ENCODE results near the gene MYL3.
"Not testable (repeated sequence)": the region's sequence is repeated elsewhere in the genome, so short reads cannot be mapped to it uniquely, and the experiment has no call there.

Gene MYL3

DNA sequence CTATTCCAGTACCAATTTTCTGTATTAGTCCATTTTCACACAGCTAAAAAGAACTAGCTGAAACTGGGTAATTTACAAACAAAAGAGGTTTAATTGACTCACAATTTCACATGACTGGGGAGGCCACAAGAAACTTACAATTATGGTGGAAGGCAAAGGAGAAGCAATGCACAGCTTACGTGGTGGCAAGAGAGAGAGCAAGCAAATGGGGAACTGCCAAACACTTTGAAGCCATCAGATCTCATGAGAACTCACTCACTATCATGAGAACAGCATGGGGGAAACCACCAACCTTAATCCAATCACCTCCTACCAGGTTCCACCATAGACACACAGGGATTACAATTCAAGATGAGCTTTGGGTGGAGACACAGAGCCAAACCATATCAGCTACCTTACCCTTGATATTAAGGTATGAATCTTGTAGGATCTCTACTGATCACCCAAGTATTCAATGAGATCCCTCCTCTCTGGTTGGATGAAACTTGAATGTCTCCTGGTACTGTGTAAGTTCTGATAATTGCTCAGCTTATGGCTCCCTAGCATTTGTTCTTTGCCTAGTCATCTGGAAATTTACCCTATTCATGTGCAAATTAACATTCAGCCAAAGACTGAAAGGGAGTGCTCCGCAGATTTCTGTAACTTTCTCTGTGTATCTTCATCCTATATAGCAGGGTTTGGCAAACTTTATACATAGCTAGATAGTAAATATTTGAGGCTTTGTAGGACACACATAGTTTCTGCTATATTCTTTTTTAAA is 38.9 kb downstream of the MYL3 start:
- DNase-seq (ENCODE audit: low read depth in 1 of 2, low spot score in 1 of 2): no peak
- peak; percentile 39; the same call in 1 of the 2 replicates for TF ChIP-seq SPI1 (IDR thresholded peaks at IDR 0.05; ENCODE audit: borderline replicate concordance, low read depth)
- TF ChIP-seq, protein P1, sequence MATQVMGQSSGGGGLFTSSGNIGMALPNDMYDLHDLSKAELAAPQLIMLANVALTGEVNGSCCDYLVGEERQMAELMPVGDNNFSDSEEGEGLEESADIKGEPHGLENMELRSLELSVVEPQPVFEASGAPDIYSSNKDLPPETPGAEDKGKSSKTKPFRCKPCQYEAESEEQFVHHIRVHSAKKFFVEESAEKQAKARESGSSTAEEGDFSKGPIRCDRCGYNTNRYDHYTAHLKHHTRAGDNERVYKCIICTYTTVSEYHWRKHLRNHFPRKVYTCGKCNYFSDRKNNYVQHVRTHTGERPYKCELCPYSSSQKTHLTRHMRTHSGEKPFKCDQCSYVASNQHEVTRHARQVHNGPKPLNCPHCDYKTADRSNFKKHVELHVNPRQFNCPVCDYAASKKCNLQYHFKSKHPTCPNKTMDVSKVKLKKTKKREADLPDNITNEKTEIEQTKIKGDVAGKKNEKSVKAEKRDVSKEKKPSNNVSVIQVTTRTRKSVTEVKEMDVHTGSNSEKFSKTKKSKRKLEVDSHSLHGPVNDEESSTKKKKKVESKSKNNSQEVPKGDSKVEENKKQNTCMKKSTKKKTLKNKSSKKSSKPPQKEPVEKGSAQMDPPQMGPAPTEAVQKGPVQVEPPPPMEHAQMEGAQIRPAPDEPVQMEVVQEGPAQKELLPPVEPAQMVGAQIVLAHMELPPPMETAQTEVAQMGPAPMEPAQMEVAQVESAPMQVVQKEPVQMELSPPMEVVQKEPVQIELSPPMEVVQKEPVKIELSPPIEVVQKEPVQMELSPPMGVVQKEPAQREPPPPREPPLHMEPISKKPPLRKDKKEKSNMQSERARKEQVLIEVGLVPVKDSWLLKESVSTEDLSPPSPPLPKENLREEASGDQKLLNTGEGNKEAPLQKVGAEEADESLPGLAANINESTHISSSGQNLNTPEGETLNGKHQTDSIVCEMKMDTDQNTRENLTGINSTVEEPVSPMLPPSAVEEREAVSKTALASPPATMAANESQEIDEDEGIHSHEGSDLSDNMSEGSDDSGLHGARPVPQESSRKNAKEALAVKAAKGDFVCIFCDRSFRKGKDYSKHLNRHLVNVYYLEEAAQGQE (IDR thresholded peaks at IDR 0.05; ENCODE audit: insufficient replicate concordance, low read depth): no peak
- no peaks in the 10 kb centered on the region for H3K27me3 ChIP-seq (ENCODE audit: insufficient read depth, poor library complexity, severe bottlenecking)
- H3K4me3 ChIP-seq (replicated peaks; ENCODE audit: insufficient read depth, low read length): no peak overlapping the region
- H3K27ac ChIP-seq (replicated peaks): no peak overlapping the region

DNA sequence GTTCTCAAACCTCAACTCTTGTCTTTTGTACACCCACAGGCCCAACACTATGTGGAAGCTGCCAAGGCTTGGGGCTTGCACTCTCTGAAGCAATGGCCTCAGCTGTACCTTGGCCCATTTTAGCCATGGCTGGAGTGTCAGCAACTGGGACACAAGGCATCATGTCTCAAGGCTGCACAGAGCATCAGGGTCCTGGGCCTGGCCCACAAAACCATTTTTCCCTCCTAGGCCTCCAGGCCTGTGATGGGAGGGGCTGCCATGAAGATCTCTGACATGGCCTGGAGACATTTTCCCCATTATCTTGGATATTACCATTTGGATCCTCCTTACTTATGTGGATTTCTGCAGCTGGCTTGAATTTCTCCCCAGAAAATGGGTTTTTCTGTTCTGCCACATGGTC is 39.9 kb downstream of the MYL3 start:
- not testable (repeated sequence) for H3K27ac ChIP-seq (replicated peaks); DNase-seq (ENCODE audit: low read depth in 1 of 2, low spot score in 1 of 2)

GRCh38 chr3:46821553-46821952 is 41.7 kb downstream of the MYL3 start:
- no peak overlapping the region for H3K27ac ChIP-seq (replicated peaks)
- no peak overlapping the region for H3K4me3 ChIP-seq (replicated peaks; ENCODE audit: insufficient read depth, low read length)
- TF ChIP-seq CTCF (IDR thresholded peaks at IDR 0.05; ENCODE audit: insufficient read depth, low read length): no peak
- no peak for TF ChIP-seq SPI1 (IDR thresholded peaks at IDR 0.05; ENCODE audit: borderline replicate concordance, low read depth)
- TF ChIP-seq, protein P1 (IDR thresholded peaks at IDR 0.05; ENCODE audit: insufficient replicate concordance, low read depth): no peak
- no peak for TF ChIP-seq POLR2AphosphoS5 (IDR thresholded peaks at IDR 0.05; ENCODE audit: low read depth)
- no peak for TF ChIP-seq GABPA (IDR thresholded peaks at IDR 0.05; ENCODE audit: low read depth)
- H3K27me3 ChIP-seq (ENCODE audit: insufficient read depth, poor library complexity, severe bottlenecking): no peaks in the 10 kb centered on the region
- no peak for DNase-seq (ENCODE audit: low read depth in 1 of 2, low spot score in 1 of 2)

More for the DNA sequence above, 39.9 kb downstream of the MYL3 start:
- H3K27me3 ChIP-seq (ENCODE audit: insufficient read depth, poor library complexity, severe bottlenecking); H3K4me3 ChIP-seq (replicated peaks; ENCODE audit: insufficient read depth, low read length): not testable (repeated sequence)

DNA sequence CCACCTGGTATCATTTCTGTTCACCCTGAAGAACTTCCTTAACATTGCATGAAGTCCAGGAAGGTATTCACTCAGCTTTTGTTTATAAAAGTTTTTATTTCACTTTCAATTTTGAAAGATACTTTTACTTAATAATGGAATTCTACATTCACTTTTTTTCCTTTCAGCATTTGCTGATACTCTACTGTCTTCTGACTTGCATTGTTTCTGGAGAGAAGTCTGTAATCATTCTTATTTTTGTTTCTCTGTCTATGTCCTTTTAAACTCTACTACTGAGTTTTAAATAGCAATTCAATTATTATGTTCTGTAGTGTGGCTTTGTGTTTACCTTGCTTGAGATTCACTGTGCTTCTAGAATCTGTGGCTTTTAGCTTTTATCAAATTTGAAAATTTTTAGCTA is 42.4 kb downstream of the MYL3 start:
- no peak for TF ChIP-seq POLR2AphosphoS5 (IDR thresholded peaks at IDR 0.05; ENCODE audit: low read depth)
- no peak for TF ChIP-seq SPI1 (IDR thresholded peaks at IDR 0.05; ENCODE audit: borderline replicate concordance, low read depth)
- TF ChIP-seq, protein P1 (IDR thresholded peaks at IDR 0.05; ENCODE audit: insufficient replicate concordance, low read depth): no peak
- TF ChIP-seq GABPA (IDR thresholded peaks at IDR 0.05; ENCODE audit: low read depth): no peak
- no peak for TF ChIP-seq CTCF (IDR thresholded peaks at IDR 0.05; ENCODE audit: insufficient read depth, low read length)
- Histone ChIP-seq H3K27ac (replicated peaks) (no peak overlapping the region), H3K27me3 (ENCODE audit: insufficient read depth, poor library complexity, severe bottlenecking) (no peaks in the 10 kb centered on the region), H3K4me3 (replicated peaks; ENCODE audit: insufficient read depth, low read length) (no peak overlapping the region)
- no peak for DNase-seq (ENCODE audit: low read depth in 1 of 2, low spot score in 1 of 2)
